Measurements from ENCODE around the gene GSX2. TPM values are rescaled to one million over a fixed set of nuclear protein-coding genes. Genes with fewer than 3 reads are reported as not detected.

Gene GSX2
- total and polyA plus RNA-seq, 2 of the 13 experiments (the other 11 are each of a cell fraction or from before 2014, with no cell fraction given), result not detected

- DNase-seq (ENCODE audit: low spot score) (peak; percentile 48), ATAC-seq (peak; percentile 92), FAIRE-seq (peak; percentile 52)
- no peaks in the 10 kb centered on the region for H3K79me2 ChIP-seq (ENCODE audit: insufficient read depth, low read length)
- in situ Hi-C loops (cut with HindIII; ENCODE audit: extremely low pct_ligation_motif_present, low pct_unique_long_range_greater_than_20kb), result no loop called here
- H3K27me3 ChIP-seq (ENCODE audit: control insufficient read depth in 1 of 2, insufficient read depth in 2 of 2, low read length in 2 of 2), result 0 out of 5 replicates have a peak, but pooled peaks cover 0 to 8% of the 10 kb centered on the region in 2 experiments
- no peak overlapping the region for H3K4me3 ChIP-seq (replicated peaks in 1 of 3; ENCODE audit: insufficient read depth in 1 of 3, low read depth in 2 of 3, low read length in 3 of 3)
- no TSS peak for BruUV-seq (replicated peaks)
- H3K4me1 ChIP-seq (ENCODE audit: insufficient read depth, low read length), result peaks cover 15% of the 10 kb centered on the region
- no peak overlapping the region for H3K27ac ChIP-seq (ENCODE audit: extremely low read length, insufficient read depth, low read length)
- ChIA-PET CTCF (ENCODE audit: low intra/inter-chr PET ratio, low total read pairs) (no interaction called here), POLR2A (no interaction called here)
- no peaks in the 10 kb centered on the region for H4K20me1 ChIP-seq (ENCODE audit: insufficient read depth, low read length)
- 2% methylated on average over 5 of the region's 5 CpGs for WGBS (ENCODE audit: low lambda C conversion rate)
- H3K9ac ChIP-seq (ENCODE audit: insufficient read depth, low read depth, low read length), result no peak overlapping the region
- H3K9me3 ChIP-seq (ENCODE audit: low read length), result no peaks in the 10 kb centered on the region
- no peaks in the 10 kb centered on the region for H3K36me3 ChIP-seq (replicated peaks in 1 of 2; ENCODE audit: control insufficient read depth in 1 of 2, insufficient read depth in 2 of 2, low read length in 2 of 2)
- no peak overlapping the region for H3K4me2 ChIP-seq (ENCODE audit: low read depth, low read length)
- no peak overlapping the region for H2AFZ ChIP-seq (ENCODE audit: low read length)
- intact Hi-C loops (cut with micrococcal nuclease; ENCODE audit: unreplicated experiment), result no loop called here
- TF ChIP-seq ZNF12 (CRISPR knock-in tag; IDR thresholded peaks at IDR 0.05) (peak; percentile 28; the same call in 1 of the 2 replicates), ZBTB34 (CRISPR knock-in tag; IDR thresholded peaks at IDR 0.05) (no peak), SOX13 (IDR thresholded peaks at IDR 0.05) (no peak), SOX13 (CRISPR knock-in tag; conservative IDR thresholded peaks at IDR 0.05 in 1 of 2, IDR thresholded peaks at IDR 0.05 in 1 of 2) (peak in 1 of 2 experiments; percentile 53; a peak in 1 of 4 replicates), ZNF331 (CRISPR knock-in tag; IDR thresholded peaks at IDR 0.05) (peak; percentile 80; the same call in 1 of the 2 replicates), ISL2 (CRISPR knock-in tag; IDR thresholded peaks at IDR 0.05) (peak; percentile 68; the same call in 1 of the 2 replicates), EP300 (IDR thresholded peaks at IDR 0.05; ENCODE audit: low read depth in 2 of 2, low read length in 2 of 2) (0 out of 4 replicates have a peak, but pooled peaks of 1 of the 2 experiments have one; percentile 21), EP300 (CRISPR knock-in tag; IDR thresholded peaks at IDR 0.05; ENCODE audit: borderline replicate concordance) (no peak), FOXJ3 (CRISPR knock-in tag; IDR thresholded peaks at IDR 0.05; ENCODE audit: borderline replicate concordance) (0 out of 2 replicates have a peak, but pooled peaks have one; percentile 8), SALL1 (CRISPR knock-in tag; IDR thresholded peaks at IDR 0.05) (peak; percentile 39), CREM (IDR thresholded peaks at IDR 0.05) (peak; percentile 20; the same call in 1 of the 2 replicates), CREM (CRISPR knock-in tag; IDR thresholded peaks at IDR 0.05) (no peak), ZNF609 (CRISPR knock-in tag; IDR thresholded peaks at IDR 0.05; ENCODE audit: borderline replicate concordance) (0 out of 2 replicates have a peak, but pooled peaks have one; percentile 41), SOX6 (IDR thresholded peaks at IDR 0.05) (no peak), SOX6 (CRISPR knock-in tag; IDR thresholded peaks at IDR 0.05) (peak; percentile 39; the same call in 1 of the 2 replicates), SIX4 (CRISPR knock-in tag; IDR thresholded peaks at IDR 0.05) (no peak), YEATS4 (CRISPR knock-in tag; IDR thresholded peaks at IDR 0.05; ENCODE audit: borderline replicate concordance) (no peak), NR2F6 (IDR thresholded peaks at IDR 0.05) (peak; percentile 28; the same call in 1 of the 2 replicates), NR2F6 (CRISPR knock-in tag; IDR thresholded peaks at IDR 0.05) (no peak)
- TF ChIP-seq, protein P1, sequence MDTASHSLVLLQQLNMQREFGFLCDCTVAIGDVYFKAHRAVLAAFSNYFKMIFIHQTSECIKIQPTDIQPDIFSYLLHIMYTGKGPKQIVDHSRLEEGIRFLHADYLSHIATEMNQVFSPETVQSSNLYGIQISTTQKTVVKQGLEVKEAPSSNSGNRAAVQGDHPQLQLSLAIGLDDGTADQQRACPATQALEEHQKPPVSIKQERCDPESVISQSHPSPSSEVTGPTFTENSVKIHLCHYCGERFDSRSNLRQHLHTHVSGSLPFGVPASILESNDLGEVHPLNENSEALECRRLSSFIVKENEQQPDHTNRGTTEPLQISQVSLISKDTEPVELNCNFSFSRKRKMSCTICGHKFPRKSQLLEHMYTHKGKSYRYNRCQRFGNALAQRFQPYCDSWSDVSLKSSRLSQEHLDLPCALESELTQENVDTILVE (CRISPR knock-in tag; IDR thresholded peaks at IDR 0.05), result 0 out of 2 replicates have a peak, but pooled peaks have one; percentile 20
Measured at GRCh38 chr4:54144661-54145171, 44.8 kb downstream of the GSX2 start.

Data from HepG2 (cell line).